Measurements from ENCODE around the gene CORO7.
A peak's percentile ranks its signal among the peaks of the same experiment; 100 is the strongest.

Gene CORO7

DNA sequence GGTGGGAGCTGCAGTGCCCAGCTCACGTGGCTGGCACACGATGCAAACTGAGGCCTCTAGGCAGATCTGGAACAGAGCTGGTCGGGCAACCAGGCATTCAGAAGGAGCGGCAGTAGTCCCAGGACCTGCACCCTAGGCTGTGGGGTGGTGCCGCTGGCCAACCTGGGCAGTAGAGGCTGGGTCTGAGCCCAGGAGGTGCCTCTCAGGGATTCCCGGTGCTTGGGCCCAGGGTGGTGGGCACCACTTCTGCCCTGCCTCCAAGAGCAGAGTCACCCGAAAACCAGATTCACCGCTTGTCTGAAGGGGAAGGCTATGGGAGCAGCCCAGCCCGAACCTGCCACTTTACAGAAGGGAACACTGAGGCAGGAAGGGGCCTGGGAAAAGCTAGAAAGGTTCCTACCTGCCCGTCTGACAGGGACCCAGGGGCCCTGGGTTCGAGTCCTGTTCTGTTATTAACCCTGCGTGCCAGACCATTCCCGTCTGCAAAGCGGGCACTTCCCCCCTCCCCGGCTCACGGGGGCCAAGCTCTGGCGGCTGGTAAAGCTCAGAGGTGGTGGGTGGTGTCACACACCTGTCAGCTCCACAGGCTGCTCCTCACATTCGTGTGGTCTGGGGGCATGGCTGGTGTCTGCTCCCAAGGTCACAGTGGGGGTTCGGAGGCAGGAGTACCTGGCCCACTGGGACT lies 83.6 kb downstream of the CORO7 start:
- no peak for DNase-seq

DNA sequence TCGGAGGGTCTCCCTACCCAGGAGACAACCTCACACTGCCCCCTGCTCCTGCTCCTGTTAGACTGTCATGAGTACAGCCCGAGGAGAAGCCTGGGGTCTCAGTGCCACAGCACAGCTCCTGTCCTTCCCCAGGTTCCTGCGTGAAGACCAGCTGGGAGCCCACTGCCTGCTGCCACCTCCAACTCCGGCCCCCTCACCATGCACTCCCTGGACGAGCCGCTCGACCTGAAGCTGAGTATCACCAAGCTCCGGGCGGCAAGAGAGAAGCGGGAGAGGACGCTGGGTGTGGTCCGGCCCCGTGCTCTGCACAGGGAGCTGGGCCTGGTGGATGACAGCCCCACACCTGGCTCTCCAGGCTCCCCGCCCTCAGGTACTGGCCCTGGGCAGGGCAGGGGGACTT lies 84.3 kb downstream of the CORO7 start:
- no peak for DNase-seq

DNA sequence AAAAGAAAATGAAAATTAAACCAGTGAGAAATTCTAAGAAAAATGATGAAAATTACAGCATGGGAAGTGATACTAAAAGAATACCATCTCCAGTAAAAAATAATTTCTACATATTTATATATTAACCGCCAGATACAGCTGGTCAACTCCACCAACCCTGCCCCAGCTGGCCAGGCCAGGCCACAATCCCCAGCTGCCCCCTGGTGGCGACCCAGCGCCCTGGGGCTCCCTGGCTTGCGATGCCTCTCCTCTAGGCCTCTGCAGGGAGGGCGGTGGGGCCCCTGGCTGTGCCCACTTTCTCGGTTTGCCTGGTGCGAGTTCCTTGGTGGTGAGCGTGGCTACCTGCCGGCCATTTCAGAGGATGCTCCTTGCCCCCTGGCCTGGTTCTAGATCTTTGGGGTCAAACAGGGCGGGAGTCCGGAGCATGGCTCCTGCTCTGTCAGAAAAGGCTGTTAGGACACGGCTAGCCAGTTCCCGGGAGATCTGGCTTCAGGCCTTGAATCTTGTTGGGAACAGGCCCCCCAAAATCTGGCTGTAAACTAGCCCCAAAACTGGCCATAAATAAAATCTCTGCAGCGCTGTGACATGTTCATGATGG lies 86.0 kb downstream of the CORO7 start:
- peak; percentile 69 to 74 for DNase-seq

DNA sequence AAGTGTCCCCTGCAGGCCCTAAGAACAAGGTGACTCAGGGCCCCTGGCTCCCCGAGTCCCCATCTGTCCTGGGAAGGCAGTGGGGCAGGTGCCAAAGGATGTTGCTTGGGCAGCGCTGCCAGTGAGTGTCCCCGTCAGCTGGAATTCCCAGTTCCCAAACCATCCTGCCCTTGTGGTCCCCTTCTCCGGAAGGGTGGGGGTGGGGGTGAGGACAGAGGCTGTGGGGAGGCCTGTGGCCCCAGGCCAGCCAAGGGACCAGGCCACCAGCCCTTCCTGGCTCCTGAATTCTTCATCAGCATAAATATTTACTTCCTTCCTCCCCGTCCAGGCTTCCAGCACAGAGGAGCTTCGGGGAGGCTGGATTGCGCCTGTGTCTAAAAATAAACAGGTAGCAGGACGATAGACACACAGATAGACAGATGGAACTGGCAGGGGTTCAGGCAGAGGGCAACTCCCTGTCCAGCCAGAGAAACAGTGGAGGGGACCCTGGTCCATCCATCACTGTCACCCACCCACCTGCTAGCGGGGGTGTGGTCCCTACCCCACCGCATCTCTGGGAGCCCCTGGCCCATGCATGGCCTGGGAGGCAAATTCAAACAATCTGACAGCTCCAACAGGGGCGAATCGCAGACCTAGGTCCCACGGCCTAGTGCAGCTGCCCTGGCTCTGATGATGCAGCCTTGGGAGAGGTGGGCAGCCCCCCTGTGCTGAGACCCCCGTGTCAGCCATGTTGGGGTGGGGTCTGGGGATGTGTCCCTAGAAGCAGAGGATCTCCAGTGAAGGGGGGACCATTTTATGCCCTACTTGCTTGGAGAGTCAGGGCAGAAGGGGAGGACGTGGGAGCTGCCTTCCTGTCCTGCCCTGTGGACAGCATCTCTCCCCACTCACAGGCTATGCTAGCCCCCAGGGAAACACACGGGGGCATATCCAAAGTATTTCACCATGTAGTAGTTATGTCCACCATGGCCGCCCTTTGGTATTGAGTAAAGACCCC lies 87.3 kb downstream of the CORO7 start:
- DNase-seq = no peak

DNA sequence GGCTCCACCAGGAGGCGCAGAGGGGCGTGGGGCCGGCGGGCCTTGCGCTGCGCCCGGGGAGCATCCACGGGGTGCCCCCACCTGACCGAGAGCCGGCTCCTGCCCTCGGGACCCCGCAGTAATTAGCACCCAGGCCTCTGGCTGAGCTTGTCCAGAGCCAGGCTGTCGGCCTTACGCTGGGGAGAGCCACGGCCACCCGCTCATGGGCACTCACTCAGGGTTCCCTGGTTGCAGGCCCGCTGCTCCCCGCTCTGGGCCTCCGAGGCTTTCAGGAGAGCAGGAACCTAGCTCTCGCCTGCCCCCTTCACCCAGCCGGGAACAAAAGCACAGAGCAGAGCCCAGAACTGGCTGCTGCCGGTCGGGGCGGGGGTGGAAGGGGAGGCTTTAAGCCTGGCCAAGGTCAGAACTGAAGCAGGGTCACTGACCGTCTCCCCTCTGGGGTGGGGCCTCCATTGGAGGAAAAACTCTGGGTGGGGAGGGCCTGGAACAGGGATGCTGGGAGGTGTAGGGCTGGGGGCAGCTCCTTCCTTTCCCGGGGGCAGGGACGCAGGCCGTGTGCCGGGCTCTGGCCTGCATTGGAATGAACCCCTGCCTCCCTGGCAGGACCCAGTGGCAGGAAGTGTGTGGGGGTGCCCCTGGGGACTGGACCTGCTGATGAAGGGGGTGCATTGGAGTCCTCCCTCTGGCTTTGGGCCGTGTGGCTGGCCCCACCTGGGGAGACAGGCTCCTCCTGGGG lies 88.2 kb downstream of the CORO7 start:
- peak; percentile 59 to 65 for DNase-seq

DNA sequence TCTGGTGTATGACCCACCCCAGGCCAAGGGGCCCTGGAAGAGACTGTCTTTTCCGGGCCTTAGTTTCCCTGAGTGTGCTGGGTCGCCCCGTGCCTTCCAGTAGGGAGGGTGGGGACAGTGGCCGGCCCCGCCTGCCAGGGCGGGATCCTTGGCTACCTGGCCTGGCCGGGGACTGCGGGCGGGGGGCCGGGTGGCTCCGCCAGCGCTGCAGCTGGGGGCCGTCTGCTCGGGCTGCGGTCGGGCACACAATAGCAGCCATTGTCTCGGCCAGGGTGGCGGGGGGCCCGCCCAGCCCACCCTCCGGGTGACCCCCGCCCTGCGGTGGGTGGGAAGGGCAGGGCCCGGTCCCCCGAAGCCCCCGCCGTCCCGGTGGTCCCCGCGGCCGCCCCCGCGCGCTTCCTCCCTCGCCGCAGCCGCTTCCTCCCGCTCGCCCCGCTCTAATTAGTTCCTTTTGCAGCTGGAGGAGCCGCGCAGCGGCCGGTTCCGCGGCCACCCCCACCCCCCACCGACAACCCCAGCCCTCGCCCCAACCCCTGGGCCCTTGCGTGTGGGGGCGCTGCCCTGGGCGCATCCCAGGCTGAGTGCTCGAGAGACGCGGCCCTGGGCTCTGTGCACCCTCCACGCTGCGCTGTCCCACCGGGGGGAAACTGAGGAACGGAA lies 88.9 kb downstream of the CORO7 start:
- no peak for DNase-seq

DNA sequence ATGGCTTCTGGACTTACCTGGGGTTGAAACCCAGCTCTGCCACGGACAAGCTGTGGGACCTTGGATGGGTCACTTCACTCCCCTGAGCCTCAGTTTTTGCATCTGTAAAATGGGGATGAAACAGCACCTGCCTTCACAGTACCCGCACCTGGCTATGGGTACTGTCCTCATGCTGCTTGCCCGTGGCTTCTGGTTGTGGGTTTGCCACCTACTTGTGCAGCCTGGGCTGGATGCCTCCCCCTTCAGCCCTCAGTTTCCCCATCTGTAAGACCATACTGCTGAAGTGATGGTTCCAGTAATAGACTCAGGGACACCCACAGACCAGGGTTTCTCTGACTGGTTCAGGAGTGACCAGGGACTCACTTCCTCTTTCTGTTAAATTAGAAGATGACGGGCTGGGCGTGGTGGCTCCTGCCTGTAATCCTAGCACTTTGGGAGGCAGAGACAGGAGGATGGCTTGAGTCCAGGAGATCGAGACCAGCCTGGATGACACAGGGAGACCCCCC lies 91.1 kb downstream of the CORO7 start:
- DNase-seq = peak in 1 of 2 donors; percentile 45

DNA sequence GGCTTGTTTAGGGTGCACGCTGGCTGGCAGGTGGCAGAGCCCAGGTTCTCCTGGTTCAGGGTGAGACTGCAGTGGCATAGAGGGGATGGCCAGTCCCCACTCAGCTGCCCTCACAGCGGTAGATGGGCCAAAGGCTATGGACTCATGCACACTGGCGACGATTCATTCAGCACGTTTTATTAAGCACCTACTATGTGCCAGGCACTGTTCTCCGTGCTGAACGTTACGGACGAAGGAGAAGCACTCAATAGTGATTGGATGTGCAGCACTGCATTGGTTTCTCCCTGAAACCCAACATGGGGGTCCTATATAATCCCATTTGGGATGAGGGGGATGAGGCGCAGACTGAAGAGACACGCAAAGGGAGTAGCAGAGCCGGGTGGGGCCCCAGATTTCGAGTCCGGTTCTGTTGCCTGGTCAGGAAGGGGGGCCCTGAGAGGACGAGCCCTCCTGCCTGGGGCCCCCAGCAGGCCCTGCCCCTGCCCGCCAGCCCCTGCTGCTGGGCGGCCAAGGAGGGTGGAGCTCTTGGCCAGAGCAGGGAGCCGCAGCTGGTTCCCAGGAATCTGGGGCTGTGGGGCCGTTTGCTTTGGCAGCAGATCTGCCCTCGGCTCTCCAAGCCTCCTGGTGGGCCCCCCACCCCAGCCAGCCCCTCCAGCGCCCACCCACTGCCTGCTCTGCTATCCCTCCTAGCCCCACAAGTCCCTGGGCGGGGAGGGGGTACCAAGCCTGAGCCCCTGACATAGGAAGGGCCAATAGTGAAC lies 91.7 kb downstream of the CORO7 start:
- no peak for DNase-seq

DNA sequence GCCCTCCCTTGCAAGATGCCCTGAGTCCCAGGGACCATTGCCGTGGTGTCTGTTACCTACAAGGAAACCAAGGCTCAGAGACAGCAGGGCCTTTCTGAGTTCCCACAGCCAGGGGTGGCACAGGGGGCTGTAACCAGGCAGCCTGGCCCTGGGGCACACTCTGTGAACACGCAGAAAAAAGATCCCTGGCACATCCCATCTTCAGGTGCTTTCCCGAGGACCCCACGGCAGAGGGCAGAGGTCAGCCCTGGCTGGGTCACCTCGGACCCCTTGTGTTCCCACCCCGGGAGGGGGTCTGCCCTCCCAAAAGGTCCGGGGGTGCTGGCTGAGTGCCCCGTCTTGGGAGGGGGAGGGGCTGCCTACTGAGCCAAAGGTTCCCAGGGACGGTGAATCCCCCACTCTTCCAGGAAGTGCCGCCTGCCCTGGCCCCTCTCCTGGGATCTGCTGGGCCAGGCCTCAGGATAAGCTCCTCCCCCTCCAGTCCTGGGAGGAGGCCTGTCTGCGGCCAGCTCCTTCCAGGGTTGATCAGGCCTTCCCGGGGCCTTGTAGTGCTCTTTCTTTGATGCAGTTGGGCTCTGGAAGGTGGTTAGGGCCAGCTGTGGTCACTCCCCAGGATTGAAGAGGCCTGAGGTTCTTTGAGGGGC lies 92.4 kb downstream of the CORO7 start:
- no peak for DNase-seq

DNA sequence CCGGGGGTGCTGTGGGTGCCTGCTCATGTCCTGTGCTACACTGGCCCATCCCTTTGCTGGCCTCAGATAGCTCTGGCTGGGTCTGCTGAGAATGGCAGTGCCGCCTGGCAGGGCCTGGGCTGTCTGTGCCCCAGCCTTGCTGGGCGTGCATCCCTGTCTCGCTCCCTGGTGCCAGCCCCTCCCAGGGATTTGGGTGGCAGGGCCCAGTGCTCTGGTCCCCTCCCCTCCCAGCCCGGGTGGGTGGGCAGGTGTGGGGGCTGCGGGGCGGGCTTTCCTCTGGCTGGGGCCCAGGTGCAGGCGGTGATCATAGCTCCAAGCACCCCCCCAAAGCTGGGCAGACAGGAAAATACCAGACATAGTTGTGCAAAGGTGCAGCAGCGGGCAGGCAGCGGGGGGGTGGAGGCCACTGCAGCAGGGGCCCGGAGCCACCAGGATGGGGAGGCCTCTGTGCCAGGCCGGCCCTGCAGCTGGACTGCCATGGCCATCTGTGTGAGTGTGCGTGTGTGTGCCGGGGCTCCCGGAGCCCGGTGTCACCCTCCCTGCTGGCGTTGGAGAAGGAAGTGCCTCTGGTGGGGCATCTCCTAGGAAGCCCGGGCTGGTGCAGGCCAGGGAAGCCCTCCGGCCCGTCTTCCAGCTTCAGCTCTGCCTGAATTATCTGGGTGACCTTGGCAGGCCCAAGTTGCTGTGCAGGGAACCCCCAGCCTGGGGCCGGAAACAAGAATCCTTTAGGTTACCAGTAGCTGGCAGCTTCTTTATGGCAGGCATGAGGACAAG lies 93.1 kb downstream of the CORO7 start:
- DNase-seq = no peak

DNA sequence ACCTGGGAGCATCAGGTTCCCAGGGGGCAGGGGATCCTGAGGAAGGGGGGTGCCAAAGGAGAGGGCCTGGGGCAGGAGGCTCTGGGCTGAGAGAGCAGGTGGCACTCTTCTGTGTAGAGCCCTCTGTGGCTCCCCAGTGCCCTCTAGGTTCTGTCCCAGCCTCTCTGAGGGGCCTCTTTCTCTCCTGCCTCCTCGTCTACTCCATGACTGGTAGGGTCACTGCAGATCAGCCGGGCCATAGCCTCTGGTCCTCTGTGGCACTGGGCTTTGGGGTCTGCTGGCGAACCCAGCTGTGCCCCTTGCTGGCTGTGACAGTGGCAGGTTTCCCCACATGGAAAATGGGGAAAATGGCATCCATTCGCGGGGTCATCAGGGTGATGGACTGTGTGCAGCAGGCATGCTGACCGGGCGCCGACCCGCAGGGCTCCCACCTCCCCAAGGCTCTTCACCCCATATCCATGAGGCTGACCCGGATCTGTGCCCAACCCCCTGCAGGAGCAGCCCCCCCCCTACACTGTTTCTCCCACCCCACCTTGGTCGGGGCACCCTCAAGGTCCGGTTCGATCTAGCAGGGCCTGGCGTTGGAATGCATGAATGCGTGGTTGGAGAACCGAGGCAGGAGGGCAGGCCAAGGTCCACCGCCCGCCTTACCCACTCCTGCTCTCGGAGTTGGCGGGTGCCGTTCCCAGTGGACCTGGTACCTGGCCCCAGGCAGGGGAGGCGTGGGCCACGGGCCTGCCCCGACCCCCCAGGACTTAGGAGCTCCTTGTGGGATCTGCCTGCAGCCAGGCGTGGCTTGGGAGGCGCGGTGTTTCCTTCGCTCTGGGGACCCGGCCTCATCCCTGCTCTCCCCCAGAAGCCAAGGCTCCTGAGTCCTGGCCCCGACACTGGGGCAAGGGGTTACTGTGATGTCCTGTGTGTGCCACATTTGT lies 94.0 kb downstream of the CORO7 start:
- no peak for DNase-seq

DNA sequence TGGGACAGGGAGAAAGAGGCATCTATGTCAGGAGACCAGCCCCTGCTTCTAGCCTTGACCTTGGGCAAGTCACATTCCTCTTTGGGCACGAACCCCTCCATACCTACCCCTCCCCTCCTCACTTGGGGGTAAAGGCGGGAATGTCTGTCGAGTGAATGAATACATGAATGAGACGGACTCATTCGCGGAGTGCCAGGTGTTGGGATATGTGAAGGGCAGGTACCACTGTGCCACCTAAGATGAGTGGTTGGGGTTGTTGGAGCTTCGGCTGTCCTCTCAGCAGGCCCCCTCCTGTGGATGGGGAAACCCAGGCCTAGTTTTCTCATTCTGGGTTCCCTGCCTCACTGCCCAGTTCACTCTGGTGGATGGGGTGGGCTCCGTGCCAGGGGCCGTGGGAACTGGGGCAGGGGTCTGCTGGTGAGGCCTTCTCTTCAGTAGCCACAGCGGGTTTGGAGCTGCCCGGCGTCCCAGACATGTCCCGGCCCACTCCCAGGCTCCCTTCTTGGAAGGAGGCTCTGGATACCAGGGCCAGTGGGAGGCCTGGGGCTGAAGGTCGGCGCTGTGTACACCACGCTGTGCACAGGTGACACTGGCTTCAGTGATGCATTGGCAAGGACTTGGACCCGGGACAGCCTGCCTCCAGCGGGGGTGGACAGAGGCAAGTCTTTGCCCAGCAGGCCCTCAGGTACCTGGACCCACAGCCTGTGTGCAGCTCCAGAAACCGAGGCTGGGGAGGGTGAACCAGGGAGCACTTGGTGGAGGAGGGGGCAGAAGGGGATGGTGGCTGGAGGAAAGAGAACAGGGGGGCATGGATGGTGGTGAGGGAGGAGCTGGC lies 94.9 kb downstream of the CORO7 start:
- no peak for DNase-seq

DNA sequence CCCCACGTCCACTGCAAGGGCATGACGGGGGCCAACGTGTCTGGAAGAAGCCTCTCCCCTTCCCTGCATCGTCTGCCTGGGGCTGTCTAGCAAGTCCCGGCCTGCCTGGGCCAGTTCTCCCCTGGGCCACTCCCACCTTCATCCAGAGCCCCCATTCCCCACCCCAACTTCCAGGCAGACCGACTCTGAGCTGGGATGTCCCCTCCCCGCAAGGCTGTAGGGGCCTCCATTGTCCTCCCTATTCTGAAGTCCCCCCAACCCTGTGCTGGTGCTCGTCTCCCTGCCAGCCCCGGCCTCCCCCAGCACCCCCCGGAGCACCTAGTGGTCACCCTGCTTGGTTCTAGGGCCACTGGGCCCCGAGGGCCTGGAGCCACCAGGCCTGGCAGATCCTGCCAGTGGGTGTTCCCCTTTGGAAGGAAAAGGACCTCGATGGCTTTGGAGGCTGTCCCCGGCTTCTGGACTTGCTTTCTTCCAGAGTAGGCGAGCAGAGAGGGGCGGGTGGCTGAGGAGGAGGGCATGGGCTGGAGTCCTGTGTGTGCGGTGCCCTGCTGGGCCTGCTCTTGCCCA lies 95.7 kb downstream of the CORO7 start:
- DNase-seq = no peak

DNA sequence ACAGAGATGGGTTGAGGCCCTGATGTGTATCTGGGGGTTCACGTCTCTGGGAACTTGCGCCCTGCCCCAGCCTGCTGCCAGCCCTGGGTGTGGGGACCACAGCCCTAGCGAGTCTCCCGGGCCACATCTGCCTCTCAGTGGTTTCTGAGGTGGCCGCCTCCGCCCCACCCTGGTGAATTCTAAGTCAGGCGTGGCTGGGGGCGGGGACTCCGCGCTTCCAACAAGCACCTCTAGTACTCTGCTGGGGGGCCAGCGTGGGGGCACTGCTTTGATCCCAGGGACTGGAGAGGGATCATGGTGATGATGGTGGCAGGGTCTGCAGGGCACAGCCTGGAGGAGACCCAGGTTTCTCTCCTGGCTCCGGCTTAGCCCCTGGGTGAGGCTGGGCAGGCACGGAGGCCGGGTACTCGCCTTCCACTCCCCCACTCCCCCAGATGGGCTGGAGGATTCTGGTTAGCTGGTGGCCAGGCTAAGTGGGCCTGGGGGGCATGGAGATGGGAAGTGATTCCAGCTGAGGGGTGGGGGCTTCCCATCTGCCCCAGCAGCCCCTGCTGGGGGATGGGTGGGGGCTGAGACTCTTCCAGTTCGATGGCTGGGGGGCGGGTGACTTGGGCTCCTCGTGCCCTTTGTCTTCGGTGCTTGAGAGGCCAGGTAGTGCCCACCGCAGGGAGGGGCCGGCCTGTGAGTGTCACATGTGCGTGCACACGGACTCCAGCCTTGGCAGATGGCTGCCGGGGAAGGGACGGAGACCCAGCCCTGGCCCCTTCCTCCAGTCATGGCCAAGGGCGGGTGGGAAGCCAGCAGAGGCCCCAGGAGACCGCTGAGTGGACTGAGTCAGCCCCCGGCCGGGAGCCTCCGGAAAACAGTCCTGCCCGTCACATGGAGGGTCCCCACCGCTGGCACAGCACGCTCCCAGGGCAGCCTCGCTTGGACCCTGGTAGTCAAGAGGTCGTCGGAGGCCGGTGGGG lies 96.7 kb downstream of the CORO7 start:
- DNase-seq = peak; percentile 61 to 68

DNA sequence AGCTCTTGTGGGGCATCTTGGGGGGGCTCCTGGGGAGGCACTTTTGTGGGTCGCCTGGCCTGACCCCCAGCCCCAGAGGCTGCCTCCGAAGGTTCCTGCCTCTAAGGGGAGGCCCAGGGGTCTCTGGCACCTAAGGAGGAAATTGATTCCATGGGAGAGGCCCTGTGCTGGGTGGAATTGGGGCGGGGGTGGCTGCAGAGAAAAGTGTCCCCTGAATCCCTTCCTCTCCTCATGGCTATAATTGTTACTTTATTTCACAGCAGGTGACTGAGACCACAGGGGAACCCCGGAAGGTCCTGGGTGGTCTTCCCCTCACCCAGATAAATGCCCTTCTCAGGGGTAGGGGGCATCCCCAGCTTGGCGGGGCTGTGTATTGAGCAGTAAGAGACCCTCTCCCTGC lies 97.4 kb downstream of the CORO7 start:
- DNase-seq = no peak

DNA sequence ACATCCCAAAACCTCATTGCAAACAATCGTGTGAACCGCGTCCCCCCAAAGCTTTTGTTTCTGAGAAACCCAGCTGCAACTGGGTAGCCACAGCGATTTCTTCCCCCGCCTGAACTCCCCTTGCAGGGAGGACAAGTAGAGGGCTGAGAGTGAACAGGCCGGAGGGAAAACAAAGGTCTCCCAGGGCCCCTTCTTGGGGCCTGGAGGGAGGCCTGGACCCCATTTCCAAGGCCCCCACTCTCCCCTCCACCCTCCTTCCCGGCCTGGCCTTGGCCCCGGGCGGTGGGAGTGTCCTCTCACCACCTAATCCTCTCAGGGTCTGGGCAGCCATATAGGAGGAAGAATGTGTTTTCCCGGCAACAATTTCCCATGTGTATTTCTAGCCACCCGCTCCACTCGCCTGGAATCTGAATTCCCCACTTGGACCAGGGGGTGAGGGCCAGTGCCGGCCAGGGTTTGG lies 97.9 kb downstream of the CORO7 start:
- no peak for DNase-seq

Data from CD4-positive, alpha-beta T cell treated with Interleukin-1 beta for 1 hour (primary cell).